ENCODE measurements around the gene HS3ST2. TPM values are rescaled to one million over a fixed set of nuclear protein-coding genes. Genes with fewer than 3 reads are reported as not detected.
A peak's percentile ranks its signal among the peaks of the same experiment; 100 is the strongest.

HS3ST2 gene
- total RNA-seq, 1 donor from 2014 or later = 1.0 TPM

GRCh38 chr16:22946433-22946832, 132.5 kb downstream of the HS3ST2 start:
- Histone ChIP-seq H3K9me3 (ENCODE audit: insufficient read depth, low read depth, low read length) (no peaks in the 10 kb centered on the region), H4K20me1 (ENCODE audit: insufficient read depth, low read length) (no peaks in the 10 kb centered on the region), H3K27me3 (ENCODE audit: insufficient read depth, low read length) (peaks cover 4% of the 10 kb centered on the region), H3K4me3 (ENCODE audit: insufficient read depth, low read depth, low read length) (no peak overlapping the region), H3K27ac (ENCODE audit: low read depth, low read length) (no peak overlapping the region), H3K4me2 (ENCODE audit: low read length) (no peak overlapping the region), H3K36me3 (ENCODE audit: insufficient read depth, low read length) (no peaks in the 10 kb centered on the region), H3K4me1 (ENCODE audit: insufficient read depth, low read length) (no peaks in the 10 kb centered on the region), H3K9ac (ENCODE audit: low read length) (no peak overlapping the region), H3K79me2 (ENCODE audit: insufficient read depth, low read length) (no peaks in the 10 kb centered on the region), H2AFZ (ENCODE audit: low read depth, low read length) (no peak overlapping the region)
- H3K4me3 Mint-ChIP-seq (ENCODE audit: unreplicated experiment) = no peak overlapping the region
- peaks cover 2% of the 10 kb centered on the region for H3K9me3 Mint-ChIP-seq (ENCODE audit: unreplicated experiment)
- peaks cover 26% of the 10 kb centered on the region for H3K27me3 Mint-ChIP-seq (ENCODE audit: low read depth, unreplicated experiment)
- FAIRE-seq (no peak), DNase-seq (ENCODE audit: low read depth) (no peak)
- H3K4me1 Mint-ChIP-seq (ENCODE audit: low read depth, unreplicated experiment) = peaks cover 17% of the 10 kb centered on the region
- H3K36me3 Mint-ChIP-seq (ENCODE audit: low read depth, unreplicated experiment) = no peaks in the 10 kb centered on the region
- TF ChIP-seq CTCF (IDR thresholded peaks at IDR 0.05; ENCODE audit: insufficient read depth, low read depth, low read length) = no peak
- no peak for TF ChIP-seq EZH2 (IDR thresholded peaks at IDR 0.05; ENCODE audit: insufficient read depth, low read length)
- H3K27ac Mint-ChIP-seq (ENCODE audit: unreplicated experiment) = no peak overlapping the region

- Histone ChIP-seq H2AFZ (ENCODE audit: low read depth, low read length) (no peak overlapping the region), H3K4me3 (ENCODE audit: insufficient read depth, low read depth, low read length) (no peak overlapping the region), H3K36me3 (ENCODE audit: insufficient read depth, low read length) (no peaks in the 10 kb centered on the region), H3K27ac (ENCODE audit: low read depth, low read length) (no peak overlapping the region), H3K9ac (ENCODE audit: low read length) (no peak overlapping the region), H3K4me1 (ENCODE audit: insufficient read depth, low read length) (no peaks in the 10 kb centered on the region), H3K4me2 (ENCODE audit: low read length) (peak overlapping the region; percentile 33), H3K9me3 (ENCODE audit: insufficient read depth, low read depth, low read length) (no peaks in the 10 kb centered on the region), H4K20me1 (ENCODE audit: insufficient read depth, low read length) (no peaks in the 10 kb centered on the region), H3K27me3 (ENCODE audit: insufficient read depth, low read length) (peaks cover 4% of the 10 kb centered on the region), H3K79me2 (ENCODE audit: insufficient read depth, low read length) (no peaks in the 10 kb centered on the region)
- TF ChIP-seq CTCF (IDR thresholded peaks at IDR 0.05; ENCODE audit: insufficient read depth, low read depth, low read length) = no peak
- TF ChIP-seq EZH2 (IDR thresholded peaks at IDR 0.05; ENCODE audit: insufficient read depth, low read length) = no peak
- FAIRE-seq (no peak), DNase-seq (ENCODE audit: low read depth) (no peak)
- Mint-ChIP-seq H3K36me3 (ENCODE audit: low read depth, unreplicated experiment) (no peaks in the 10 kb centered on the region), H3K27me3 (ENCODE audit: low read depth, unreplicated experiment) (peaks cover 23% of the 10 kb centered on the region), H3K4me1 (ENCODE audit: low read depth, unreplicated experiment) (peaks cover 10% of the 10 kb centered on the region), H3K4me3 (ENCODE audit: unreplicated experiment) (no peak overlapping the region), H3K9me3 (ENCODE audit: unreplicated experiment) (no peaks in the 10 kb centered on the region), H3K27ac (ENCODE audit: unreplicated experiment) (no peak overlapping the region)
Observed at GRCh38 chr16:22948058-22948602, 134.2 kb downstream of the HS3ST2 start.

GRCh38 chr16:22948603-22949368, 134.8 kb downstream of the HS3ST2 start:
- Mint-ChIP-seq H3K9me3 (ENCODE audit: unreplicated experiment) (no peaks in the 10 kb centered on the region), H3K27ac (ENCODE audit: unreplicated experiment) (no peak overlapping the region), H3K27me3 (ENCODE audit: low read depth, unreplicated experiment) (peaks cover 22% of the 10 kb centered on the region), H3K4me1 (ENCODE audit: low read depth, unreplicated experiment) (peaks cover 8% of the 10 kb centered on the region), H3K36me3 (ENCODE audit: low read depth, unreplicated experiment) (no peaks in the 10 kb centered on the region), H3K4me3 (ENCODE audit: unreplicated experiment) (no peak overlapping the region)
- TF ChIP-seq CTCF (IDR thresholded peaks at IDR 0.05; ENCODE audit: insufficient read depth, low read depth, low read length) (peak; percentile 55), EZH2 (IDR thresholded peaks at IDR 0.05; ENCODE audit: insufficient read depth, low read length) (no peak)
- H4K20me1 ChIP-seq (ENCODE audit: insufficient read depth, low read length) = no peaks in the 10 kb centered on the region
- peak overlapping the region; percentile 33 for H3K4me2 ChIP-seq (ENCODE audit: low read length)
- H3K79me2 ChIP-seq (ENCODE audit: insufficient read depth, low read length) = no peaks in the 10 kb centered on the region
- no peaks in the 10 kb centered on the region for H3K4me1 ChIP-seq (ENCODE audit: insufficient read depth, low read length)
- H3K4me3 ChIP-seq (ENCODE audit: insufficient read depth, low read depth, low read length) = no peak overlapping the region
- no peak overlapping the region for H3K27ac ChIP-seq (ENCODE audit: low read depth, low read length)
- no peaks in the 10 kb centered on the region for H3K9me3 ChIP-seq (ENCODE audit: insufficient read depth, low read depth, low read length)
- FAIRE-seq (peak; percentile 20), DNase-seq (ENCODE audit: low read depth) (peak; percentile 10)
- peaks cover 4% of the 10 kb centered on the region for H3K27me3 ChIP-seq (ENCODE audit: insufficient read depth, low read length)
- H3K36me3 ChIP-seq (ENCODE audit: insufficient read depth, low read length) = no peaks in the 10 kb centered on the region
- H2AFZ ChIP-seq (ENCODE audit: low read depth, low read length) = no peak overlapping the region
- no peak overlapping the region for H3K9ac ChIP-seq (ENCODE audit: low read length)
